ENCODE data around the gene DDR1. TPM values are rescaled to one million over a fixed set of nuclear protein-coding genes. Genes with fewer than 3 reads are reported as not detected.

Gene DDR1
- 15.2 and 28.8 TPM in 2 replicates for total RNA-seq

DNA sequence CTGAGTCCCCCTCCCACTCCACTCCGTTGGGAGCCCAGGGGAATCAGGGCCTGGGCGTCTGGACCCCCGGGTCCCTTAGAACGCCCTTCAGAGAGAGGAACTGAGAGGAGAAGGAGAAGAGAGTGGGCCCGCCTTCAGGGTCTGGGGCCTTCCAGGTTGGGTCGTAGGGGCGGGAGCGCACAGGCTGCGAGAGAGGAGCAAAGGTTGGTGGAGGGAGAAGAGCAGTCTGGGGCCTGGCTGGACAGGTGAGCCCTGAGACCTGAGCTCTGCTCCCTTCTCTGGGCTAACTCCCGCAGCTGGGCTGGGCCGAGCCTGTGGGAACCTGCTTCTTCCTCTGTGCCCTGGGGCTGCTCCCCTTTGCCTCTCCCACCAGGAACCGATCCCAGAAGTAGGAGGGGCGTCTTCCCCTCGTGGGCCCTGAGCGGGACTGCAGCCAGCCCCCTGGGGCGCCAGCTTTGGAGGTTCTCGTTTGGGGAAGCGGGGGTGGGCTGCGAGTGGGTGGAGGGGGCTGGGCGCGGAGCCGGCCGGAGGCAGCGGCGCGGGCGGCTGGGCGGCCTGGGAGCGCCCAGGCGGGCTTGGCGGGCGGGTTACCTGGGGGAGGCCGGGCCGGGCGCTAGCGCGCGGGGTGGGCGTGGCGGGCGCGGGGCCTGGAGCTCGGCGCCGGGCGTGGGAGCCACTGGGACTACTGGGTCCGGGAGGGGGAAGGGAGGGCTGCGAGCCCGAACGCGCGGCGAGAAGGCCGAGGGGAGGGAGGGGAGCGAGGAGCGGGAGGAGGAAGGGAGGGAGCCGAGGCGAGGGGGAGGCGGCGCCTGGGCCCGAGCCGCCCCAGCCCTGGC is at the start of gene DDR1:
TSS of gene DDR1 (plus strand) at position 835 of the 836 bp plus-strand sequence. CDS start 4,211 bp downstream, outside the sequence.

DNA sequence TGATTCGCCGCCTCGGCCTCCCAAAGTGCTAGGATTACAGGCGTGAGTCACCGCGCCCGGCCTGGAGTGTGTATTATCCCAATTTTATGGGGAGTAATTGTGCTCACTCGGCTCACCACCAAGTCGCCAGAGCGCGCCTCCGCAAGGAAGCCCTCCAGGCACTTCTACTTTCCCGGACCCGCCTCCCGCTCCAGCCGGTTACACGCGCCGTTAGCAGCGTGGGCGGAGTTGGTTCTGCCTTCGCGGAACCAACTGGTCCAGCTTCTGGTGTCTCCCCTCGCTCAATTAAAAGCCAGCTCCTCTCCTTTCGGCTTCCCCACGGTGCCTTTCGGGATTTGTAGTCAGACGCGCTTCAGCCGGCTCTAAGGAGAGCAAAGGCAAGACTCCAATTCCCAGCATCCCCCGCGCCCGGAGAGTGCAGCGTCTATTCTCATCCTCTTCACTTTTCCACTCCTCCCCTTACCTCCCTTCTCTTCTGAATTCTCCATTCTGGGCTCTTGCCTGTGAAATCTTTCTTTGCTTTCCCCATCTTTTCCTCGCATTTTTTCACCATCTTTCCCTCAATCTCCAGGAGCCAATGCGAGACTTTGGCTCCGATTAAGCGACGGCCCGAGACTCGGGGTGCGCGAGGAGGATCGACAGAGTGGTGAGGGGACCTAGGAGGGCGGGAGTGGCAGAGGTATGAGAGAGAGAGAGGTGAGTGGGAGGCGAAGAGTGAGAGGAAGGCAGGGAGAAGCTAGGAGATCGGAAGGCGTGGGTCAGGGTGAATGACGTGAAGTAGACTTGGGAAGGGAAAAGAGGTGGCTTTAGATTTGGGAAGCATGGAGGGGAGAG is 23.7 kb downstream of the DDR1 start, which contains the start of gene GTF2H4:
TSS of gene GTF2H4 (plus strand) at position 450 of the 834 bp plus-strand sequence.

DNA sequence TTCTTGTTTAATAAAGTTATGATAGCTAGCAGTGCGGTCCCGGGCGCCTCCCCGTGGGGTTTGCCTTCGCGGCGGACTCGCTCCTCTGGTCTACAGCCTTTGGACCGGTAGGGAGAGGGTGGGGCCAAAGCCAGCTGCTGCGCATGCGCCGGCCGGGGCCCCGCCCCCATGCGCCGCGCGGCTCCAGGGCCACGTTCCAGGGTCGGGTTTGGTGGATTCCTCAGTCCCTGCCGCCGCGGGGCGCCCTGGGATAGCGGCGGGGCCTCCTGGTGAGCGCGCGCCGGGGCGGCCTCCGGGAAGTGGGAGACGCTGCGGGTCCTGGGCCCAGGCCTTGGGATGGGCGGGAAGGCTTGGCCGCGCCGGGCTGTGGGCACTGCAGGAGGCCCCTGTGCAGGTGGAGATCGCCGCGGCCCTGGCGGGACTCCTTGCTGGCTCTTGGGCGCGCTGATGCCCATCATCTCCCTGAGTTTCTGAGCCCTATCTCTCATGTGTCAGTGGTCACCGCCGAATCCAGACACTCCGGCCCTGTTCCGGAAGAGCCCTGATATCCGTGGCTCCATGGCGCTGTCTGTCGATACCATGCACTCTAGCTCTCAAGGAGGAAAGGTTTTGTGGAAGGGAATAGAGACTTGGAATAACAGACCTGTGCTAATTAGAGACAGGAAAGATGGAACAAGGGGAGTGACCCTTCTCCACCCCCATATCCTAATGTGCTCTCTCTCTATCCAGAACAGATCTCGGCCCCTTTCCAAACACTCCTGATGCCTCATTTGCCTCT is 29.9 kb downstream of the DDR1 start, which contains the start of gene VARS2:
TSS of gene VARS2 (plus strand) at position 163 of the 778 bp plus-strand sequence. CDS start at position 762, 599 bp downstream.

DNA sequence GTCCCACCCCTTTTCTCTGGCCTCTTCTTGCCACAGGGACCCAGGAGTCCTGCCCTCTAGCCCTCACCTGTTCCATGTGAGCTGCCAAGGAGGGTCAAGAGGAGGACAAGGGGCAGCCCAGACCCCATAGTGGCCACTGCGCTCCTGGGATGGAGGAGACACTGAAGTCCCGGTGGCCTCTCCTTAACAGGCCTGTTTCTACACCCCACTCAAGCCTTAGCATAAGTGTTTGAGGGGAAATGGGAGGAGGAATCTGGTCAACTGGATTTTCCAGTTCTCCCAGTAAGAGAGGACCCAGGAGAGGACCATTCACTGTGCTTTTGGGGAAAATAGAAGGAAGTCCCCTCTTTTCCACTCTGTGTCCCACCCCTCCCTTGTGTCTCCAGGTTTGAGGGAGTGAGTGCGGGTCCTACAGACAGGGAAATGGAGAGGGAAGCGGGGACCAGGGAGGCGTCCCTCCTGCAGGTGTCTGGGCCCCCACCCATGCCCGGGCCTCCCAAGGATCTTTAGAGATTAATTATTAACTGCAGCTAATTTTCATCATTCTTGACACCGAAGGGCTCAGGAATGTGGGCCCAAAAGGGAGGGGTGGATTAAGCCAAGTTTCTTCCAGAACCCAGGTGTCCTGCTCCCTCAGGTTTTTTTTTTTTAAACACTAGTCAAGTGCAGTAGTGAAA is 47.8 kb downstream of the DDR1 start, which contains the start of gene SFTA2:
TSS of gene SFTA2 (minus strand) at position 202 of the 677 bp plus-strand sequence. CDS start at position 128, 74 bp downstream.

DNA sequence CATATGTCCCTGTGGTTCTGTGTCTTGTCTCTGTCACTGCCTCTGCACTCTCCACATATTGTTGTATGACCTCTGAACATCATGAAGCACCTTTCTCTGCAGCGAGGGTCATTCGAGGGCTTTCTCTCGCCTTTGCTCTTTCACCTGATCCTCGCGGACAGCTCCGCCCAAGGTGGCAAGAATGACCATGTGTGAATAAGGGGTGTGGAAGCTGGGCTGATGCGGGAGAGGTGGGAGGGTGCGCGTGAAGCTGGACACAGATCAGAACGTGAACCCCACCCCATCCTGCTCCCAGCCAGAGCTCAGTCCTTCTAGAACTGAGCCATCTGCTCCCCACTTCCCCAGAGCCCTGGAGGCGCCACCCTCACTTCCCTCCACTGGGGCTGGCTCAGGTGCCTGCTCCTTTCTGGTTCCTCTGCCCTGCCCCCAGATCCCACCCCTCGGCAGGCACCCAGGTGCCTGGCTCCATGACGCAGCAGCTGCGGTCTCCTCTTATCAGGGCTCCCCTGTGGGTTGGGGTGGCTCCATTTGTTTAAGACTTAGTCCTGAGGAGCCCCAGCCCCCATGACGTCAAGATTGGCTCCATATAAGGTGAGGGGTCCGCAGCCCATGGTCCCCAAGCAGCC is 56.2 kb downstream of the DDR1 start, which contains the start of gene MUCL3:
TSS of gene MUCL3 (plus strand) at position 613 of the 626 bp plus-strand sequence. CDS start 27 bp downstream, outside the sequence.

Other genes with a start within 250 kb of the DDR1 start
- gene C6orf136, start 237.4 kb upstream of the DDR1 start, total RNA-seq = 4.3 and 5.2 TPM in 2 replicates
- 27.4 and 34.2 TPM in 2 replicates for gene DHX16, start 211.5 kb upstream of the DDR1 start, total RNA-seq
- gene PPP1R18, start 197.9 kb upstream of the DDR1 start, total RNA-seq = 42.7 and 51.6 TPM in 2 replicates
- gene NRM, start 193.5 kb upstream of the DDR1 start, total RNA-seq = 7.2 and 10.3 TPM in 2 replicates
- gene MDC1, start 167.2 kb upstream of the DDR1 start, total RNA-seq = 5.1 and 16.4 TPM in 2 replicates
- gene TUBB, start 164.2 kb upstream of the DDR1 start, total RNA-seq = 1,612 and 1,663 TPM in 2 replicates
- 209 and 234 TPM in 2 replicates for gene FLOT1, start 141.8 kb upstream of the DDR1 start, total RNA-seq
- gene IER3, start 140.0 kb upstream of the DDR1 start, total RNA-seq = 45.0 and 49.6 TPM in 2 replicates
- 12.4 and 22.3 TPM in 2 replicates for gene GTF2H4, start 23.7 kb downstream of the DDR1 start, total RNA-seq
- 17.9 and 20.8 TPM in 2 replicates for gene VARS2, start 29.7 kb downstream of the DDR1 start, total RNA-seq
- not detected in 2 replicates for gene SFTA2, start 47.7 kb downstream of the DDR1 start, total RNA-seq
- not detected in 2 replicates for gene MUCL3, start 56.5 kb downstream of the DDR1 start, total RNA-seq
- gene MUC21, start 99.2 kb downstream of the DDR1 start, total RNA-seq = not detected in 2 replicates
- gene MUC22, start 126.0 kb downstream of the DDR1 start, total RNA-seq = not detected in 2 replicates
- gene C6orf15, start 228.1 kb downstream of the DDR1 start, total RNA-seq = not detected in 2 replicates
- gene PSORS1C1, start 230.3 kb downstream of the DDR1 start, total RNA-seq = 0.18 TPM in 1 of 2 replicates, not detected in the other
- not detected in 2 replicates for gene CDSN, start 235.9 kb downstream of the DDR1 start, total RNA-seq

Data from myometrial cell (primary cell).